Ovary (tissue), 3 donors: ENCODE measurements around the gene RAPGEF2.

Experiments
- EP300 ChIP-seq: sonication (generic); formaldehyde crosslinking; IDR thresholded peaks from one replicate; pipeline ENCODE4 v1.6.1; 2017; ENCODE audit warnings: antibody characterized with exemption
- POLR2A ChIP-seq: fragments of 450-650 bp; IDR thresholded peaks from one replicate; pipeline ENCODE4 v1.6.1; 2017; ENCODE audit warnings: antibody characterized with exemption, mild to moderate bottlenecking, moderate library complexity
- TF ChIP-seq, protein P1 (sequence below), 3 donors: fragments of 450-650 bp in 2 of 3; fragments of 200-600 bp in 1 of 3; IDR thresholded peaks; one replicate each; pipeline versions ENCODE4 v1.5.1 to v1.8.0; 2016 to 2022; ENCODE audit warnings: antibody characterized with exemption in 3 of 3, mild to moderate bottlenecking in 1 of 3
- donor health status: DM: no; HTN: no; CAD: no.

DNA sequence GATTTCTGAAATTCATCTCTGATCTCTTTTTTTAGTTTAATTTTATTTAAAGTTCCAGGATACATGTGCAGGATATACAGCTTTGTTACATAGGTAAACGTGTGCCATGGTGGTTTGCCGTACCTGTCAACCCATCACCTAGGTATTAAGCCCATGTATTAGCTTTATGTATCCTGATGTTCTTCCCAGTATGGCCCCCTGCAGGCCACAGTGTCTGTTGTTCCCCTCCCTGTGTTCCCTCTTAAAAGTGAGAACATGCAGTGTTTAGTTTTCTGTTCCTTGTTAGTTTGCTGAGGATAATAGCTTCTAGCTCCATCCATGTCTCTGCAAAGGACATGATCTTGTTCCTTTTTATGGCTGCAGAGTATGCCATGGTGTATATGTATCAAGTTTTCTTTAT, 153.2 kb downstream of the RAPGEF2 start:
- TF ChIP-seq, protein P1, sequence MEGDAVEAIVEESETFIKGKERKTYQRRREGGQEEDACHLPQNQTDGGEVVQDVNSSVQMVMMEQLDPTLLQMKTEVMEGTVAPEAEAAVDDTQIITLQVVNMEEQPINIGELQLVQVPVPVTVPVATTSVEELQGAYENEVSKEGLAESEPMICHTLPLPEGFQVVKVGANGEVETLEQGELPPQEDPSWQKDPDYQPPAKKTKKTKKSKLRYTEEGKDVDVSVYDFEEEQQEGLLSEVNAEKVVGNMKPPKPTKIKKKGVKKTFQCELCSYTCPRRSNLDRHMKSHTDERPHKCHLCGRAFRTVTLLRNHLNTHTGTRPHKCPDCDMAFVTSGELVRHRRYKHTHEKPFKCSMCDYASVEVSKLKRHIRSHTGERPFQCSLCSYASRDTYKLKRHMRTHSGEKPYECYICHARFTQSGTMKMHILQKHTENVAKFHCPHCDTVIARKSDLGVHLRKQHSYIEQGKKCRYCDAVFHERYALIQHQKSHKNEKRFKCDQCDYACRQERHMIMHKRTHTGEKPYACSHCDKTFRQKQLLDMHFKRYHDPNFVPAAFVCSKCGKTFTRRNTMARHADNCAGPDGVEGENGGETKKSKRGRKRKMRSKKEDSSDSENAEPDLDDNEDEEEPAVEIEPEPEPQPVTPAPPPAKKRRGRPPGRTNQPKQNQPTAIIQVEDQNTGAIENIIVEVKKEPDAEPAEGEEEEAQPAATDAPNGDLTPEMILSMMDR (IDR thresholded peaks at IDR 0.05), result no peak
- TF ChIP-seq POLR2A (no peak), EP300 (no peak)
